GM08714 (cell line): ENCODE measurements around the gene ITPR2.
"Not testable (repeated sequence)": the region's sequence is repeated elsewhere in the genome, so short reads cannot be mapped to it uniquely, and the experiment has no call there.

Experiments used
- H3K4me3 ChIP-seq: fragments of 200-500 bp; sonication (Bioruptor generic); 2 replicates; pipeline ENCODE4 v1.5.1; 2014; ENCODE audit warnings: mild to moderate bottlenecking, low read length, inconsistent platforms
- ZNF274 ChIP-seq: IDR thresholded peaks from 2 replicates; pipeline ENCODE4 v1.6.1; 2012; ENCODE audit warnings: mild to moderate bottlenecking, low read depth, low read length

The ITPR2 gene

DNA sequence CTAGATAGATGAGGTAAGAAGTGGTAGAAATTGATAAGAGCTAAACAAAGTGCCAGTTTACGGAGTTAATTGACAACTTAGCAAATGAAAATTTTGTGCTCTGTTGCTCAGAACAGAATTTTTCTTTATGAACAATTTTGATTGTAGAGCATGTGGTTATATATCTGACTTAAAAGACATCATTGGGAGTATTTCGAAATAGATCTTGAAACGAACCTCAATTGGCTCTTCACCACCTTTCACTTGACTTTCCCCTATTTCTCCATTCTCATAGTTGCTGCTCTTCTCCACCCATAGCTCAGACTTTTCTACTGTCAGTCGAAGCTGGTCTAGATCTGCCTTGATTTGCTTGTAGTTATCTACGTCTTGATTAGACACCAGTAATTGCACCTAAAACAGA lies 212.1 kb downstream of the ITPR2 start:
- TF ChIP-seq ZNF274: no peak

DNA sequence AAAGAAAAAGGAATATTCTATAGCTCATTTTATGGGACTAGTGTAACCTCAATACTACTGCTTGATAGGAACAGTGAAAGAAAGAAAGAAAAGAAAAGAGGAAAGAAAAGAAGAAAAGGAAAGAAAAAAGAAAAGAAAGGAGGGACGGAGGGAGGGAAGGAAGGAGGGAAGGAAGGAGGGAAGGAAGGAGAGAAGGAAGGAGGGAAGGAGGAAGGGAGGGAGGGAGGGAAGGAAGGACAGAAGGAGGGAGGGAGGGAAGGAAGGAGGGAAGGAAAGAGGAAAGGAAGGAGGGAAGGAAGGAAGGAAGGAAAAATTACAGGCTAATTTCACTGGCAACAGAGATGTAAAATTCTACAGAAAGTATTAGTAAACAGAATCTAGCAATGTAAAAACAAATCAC lies 215.5 kb downstream of the ITPR2 start:
- no peak overlapping the region for H3K4me3 ChIP-seq
- TF ChIP-seq ZNF274: no peak

More for the DNA sequence above, 212.1 kb downstream of the ITPR2 start:
- H3K4me3 ChIP-seq: no peak overlapping the region

DNA sequence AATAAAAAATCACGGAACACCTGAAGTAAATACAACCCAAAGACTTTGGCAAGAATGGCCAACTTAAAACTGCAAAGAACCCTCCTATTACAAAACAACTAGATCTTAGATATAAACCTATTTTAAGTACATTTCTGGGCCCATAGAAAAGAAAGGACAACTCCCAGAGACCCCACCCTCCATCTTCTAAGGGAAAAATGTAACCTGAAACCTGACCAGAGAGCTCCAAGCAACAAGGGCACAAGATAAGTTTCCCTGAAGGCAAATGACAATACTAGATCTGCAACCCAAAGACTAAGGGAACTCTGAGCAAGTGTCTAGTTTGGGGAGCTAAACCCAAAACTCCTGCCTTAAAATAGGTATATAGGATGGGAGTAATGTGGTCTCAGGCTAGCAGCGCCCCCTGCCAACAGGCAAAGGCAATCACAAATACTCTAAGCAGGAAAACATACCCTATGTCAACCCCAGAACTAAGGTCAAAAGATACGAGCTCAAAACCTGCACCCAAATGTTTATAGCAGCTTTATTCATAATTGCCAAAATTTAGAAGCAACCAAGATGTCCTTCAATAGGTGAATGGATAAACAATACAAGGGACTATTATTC lies 218.9 kb downstream of the ITPR2 start:
- TF ChIP-seq ZNF274: no peak

DNA sequence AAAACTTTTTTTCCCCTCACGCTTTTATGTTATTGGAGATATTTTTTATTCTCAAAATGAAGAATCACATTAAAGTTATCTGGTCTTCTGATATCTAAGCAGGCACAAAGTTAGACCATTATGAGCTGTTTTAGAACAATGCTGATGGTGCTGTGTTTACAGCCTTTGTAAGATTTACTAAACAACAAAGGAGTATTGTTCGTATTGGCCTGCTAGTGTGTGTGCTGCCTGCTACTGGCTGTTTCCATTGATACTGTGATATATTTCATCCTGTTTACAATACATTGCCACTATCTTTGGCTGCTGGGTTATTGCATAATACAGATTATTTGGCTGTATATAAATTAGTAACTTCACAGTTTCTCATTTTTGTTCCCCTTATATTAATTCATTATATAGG lies 220.8 kb downstream of the ITPR2 start:
- TF ChIP-seq ZNF274: no peak
- H3K4me3 ChIP-seq: no peak overlapping the region

More for the DNA sequence above, 218.9 kb downstream of the ITPR2 start:
- H3K4me3 ChIP-seq: no peak overlapping the region

DNA sequence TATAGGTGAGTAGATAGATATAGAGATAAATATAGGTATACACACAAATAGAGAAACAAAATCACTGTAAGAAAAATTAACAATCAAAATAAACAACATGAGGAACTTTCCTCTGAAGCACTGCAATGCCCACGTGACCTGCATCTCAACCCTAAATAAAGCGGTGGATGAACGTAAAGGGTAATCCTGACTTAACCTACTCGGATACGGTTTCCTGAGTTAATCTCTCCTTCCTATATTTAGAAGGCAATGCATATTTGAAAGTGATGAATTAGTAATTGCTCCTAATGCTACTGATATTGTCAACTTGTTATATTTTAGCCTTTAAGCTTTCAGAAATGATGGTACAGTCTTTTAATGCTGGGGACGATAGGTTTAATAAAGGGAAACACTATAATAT lies 221.4 kb downstream of the ITPR2 start:
- H3K4me3 ChIP-seq: no peak overlapping the region
- TF ChIP-seq ZNF274: no peak

DNA sequence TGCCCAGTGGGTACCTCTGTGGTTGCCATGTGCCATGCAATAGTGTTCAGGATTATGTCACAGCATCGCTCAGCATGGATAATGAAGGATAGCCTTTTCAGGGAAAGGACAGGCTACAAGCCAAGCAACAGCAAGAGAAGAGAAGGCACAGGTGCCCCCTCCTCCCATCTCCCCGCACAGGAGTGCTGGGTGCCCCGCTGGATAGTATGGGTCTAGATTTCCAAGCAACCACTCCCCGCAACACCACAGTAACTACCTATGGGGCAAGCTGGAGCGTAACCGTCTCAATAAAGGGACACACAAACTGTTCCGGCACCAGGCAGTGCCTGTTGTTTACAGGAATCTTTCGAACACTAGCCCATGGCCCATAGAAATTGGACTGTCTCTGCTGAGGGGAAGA lies 222.2 kb downstream of the ITPR2 start:
- H3K4me3 ChIP-seq: no peak overlapping the region
- no peak for TF ChIP-seq ZNF274

DNA sequence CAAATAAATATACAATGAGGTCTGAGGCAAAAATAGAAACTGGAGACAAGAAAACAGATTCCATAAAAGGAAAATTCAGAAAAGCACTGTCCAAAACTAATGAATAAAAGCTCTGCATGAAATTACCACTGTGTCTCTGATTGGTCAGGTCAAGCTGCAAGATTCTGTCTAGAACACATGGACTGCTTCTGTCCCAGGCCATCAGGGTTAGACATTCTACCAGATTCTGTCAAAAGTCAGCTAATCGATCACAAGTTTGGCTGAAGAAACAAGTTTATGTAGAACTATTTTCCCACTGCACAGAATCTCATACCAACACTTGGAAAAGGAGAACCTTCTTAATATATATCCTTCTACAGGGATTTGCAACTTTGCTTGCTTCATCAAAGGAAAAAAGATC lies 223.0 kb downstream of the ITPR2 start:
- no peak overlapping the region for H3K4me3 ChIP-seq
- TF ChIP-seq ZNF274: no peak

DNA sequence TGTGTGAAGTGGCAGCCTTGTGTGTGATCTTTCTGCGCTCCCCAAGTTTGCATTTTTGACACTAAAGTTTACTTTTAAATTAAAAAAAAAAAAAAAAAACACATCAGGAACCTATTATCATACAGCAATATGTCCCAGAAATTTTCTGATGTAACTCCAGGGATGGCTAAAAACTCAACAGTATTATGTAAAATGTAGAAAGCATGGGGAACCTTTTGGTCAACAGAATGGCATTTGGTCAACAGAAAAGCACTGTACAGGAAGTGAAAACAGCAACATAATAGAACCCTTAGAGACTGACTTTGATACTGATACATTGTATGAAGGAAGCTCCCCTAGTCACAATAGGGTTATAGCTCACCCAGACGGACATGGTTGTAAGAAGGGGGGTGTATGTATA lies 224.3 kb downstream of the ITPR2 start:
- H3K4me3 ChIP-seq: no peak overlapping the region
- no peak for TF ChIP-seq ZNF274

DNA sequence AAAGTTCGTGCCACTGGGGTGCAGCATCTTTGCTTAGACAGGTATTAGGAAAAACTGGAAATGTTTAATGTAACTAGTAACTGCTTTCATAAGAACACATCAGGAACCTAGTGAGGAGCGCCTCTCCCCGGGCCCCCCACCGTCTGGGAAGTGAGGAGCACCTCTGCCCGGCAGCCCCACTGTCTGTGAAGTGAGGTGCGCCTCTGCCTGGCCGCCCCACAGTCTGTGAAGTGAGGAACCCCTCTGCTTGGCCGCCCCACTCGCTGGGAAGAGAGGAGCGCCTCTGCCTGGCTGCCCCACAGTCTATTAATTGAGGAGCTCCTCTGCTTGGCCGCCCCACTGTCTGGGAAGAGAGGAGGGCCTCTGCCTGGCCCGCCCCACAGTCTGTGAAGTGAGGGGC lies 224.7 kb downstream of the ITPR2 start:
- TF ChIP-seq ZNF274: no peak
- H3K4me3 ChIP-seq: no peak overlapping the region

DNA sequence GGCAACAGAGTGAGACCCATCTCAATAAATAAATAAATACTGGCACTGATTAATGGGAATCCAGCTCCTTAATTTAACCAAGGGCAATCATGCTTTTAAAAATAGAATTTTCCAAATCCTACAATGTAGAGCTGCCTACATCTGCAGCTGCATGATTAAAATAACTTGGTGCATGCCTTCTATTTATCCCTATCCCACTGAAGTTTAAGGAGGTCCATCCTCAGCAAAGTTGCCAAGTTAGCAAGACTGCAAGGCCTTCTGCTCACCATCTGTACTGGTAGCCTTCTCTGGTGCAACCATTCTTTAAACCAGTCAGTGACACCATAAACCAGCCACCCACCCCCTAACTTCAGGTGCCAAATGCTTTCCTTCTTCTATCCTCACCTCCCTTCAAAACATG lies 226.1 kb downstream of the ITPR2 start:
- no peak overlapping the region for H3K4me3 ChIP-seq

DNA sequence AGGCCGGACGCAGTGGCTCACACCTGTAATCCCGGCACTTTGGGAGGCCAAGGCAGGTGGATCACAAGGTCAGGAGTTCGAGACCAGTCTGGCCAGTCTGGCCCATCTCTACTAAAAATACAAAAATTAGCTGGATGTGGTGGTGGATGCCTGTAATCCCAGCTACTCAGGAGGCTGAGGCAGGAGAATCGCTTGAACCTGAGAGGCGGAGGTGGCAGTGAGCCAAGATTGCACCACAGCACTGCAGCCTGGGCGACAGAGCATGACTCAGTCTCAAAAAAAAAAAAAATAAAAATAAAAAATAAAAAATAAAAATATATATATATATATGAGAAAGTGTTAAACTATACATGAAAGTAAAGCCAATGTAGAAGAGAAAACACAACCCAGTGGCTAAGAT lies 228.2 kb downstream of the ITPR2 start:
- H3K4me3 ChIP-seq: not testable (repeated sequence)

More for the DNA sequence above, 226.1 kb downstream of the ITPR2 start:
- no peak for TF ChIP-seq ZNF274

DNA sequence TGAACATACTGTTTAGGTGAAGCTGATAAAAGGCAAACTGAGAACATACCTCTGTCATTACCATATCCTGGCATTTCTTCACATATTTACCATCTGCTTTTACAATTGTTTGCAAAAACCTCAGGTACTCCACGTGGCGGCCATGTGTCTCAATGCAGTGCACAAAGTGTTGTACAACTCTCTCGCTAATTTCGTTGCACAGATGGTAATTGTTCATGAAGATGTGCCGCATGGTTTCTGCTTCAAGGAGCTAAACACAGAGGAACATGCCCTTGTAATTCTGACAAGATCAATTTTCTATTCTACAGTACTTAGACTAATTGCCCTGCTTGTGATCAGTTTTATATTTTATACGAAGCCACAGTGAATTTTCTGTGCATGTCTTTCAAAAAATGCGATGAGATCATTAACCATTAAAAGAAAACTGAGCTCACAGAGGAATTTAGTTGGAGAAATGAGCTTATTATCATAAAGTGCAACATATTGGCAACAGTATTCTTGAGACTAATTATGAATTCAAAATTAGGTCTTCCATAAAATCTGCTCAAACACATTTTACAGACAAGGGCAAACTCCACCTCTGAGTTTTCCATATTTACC lies 233.8 kb downstream of the ITPR2 start:
- no peak overlapping the region for H3K4me3 ChIP-seq
- TF ChIP-seq ZNF274: no peak

DNA sequence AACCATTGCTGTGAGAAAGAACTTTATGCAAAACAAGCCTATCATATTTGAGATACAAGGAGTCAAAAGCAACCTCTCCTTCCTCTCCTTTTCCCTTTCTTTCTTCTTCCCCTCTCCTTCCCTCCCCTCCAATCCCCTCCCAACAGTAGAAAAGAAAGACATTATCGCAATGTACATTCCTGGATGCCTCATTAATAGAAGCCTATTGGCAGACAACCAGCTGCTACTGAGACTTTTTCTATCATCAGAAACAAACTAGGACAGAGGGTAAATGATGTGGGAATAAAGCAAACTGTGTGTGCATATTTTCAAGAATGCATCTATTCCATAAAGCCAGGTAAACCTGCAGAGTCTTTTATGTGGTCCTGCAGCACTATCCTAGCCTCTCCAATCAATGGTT lies 237.2 kb downstream of the ITPR2 start:
- no peak overlapping the region for H3K4me3 ChIP-seq
- no peak for TF ChIP-seq ZNF274

DNA sequence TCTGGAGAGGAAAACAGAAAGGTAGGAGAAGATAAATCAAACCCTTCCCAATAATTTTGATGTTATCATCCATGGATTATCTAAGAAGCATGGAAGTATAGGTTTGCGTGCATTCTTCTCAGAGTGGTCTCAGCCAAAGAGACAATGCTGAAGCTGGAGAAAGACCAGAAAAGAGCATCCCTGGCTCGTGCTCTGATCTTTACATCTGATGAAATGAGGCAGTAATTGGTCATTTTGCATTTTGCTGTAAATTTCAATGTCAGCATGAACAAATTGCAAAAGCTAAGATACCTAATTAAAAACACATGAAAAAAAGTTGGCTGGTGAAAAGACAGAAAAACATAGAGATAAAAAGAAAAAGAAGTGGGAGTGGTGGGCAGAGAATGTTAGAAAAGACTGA lies 252.4 kb downstream of the ITPR2 start:
- no peak for TF ChIP-seq ZNF274
- H3K4me3 ChIP-seq: no peak overlapping the region

DNA sequence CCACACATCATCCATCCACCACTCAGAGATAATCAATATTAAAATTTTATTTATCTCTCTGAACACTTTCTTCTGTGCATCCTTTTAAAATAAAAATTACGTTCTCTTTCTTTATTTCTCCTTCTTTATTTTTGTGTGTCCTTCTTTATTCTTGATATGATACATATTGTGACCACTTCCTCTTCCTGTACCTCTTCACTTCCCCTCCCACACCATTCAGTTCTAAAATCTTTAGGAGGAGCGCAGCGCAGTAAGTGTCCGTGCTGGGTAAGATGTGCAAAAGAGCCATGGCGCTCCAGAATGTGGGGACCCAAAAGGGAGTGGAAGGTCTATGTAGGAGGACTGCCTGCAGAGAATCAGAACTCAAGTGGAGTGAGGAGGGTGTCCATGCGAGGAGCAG lies 256.7 kb downstream of the ITPR2 start:
- no peak for TF ChIP-seq ZNF274
- H3K4me3 ChIP-seq: no peak overlapping the region
